CD4-positive, alpha-beta T cell treated with Interferon alpha-2 for 1 hour (primary cell): ENCODE measurements around the gene FGF11.
A peak's percentile ranks its signal among the peaks of the same experiment; 100 is the strongest.
"Not testable (repeated sequence)": the region's sequence is repeated elsewhere in the genome, so short reads cannot be mapped to it uniquely, and the experiment has no call there.

Experiments
- DNase-seq, 2 donors: peaks; one replicate each; pipeline ENCODE4 v3.0.0-alpha.2; 2020 to 2022

FGF11 gene

GRCh38 chr17:7481842-7482741 lies 42.8 kb downstream of the FGF11 start:
- DNase-seq, result not testable (repeated sequence)

- DNase-seq, result not testable (repeated sequence)
These were observed 43.4 kb downstream of the FGF11 start for GRCh38 chr17:7482742-7483088.

DNA sequence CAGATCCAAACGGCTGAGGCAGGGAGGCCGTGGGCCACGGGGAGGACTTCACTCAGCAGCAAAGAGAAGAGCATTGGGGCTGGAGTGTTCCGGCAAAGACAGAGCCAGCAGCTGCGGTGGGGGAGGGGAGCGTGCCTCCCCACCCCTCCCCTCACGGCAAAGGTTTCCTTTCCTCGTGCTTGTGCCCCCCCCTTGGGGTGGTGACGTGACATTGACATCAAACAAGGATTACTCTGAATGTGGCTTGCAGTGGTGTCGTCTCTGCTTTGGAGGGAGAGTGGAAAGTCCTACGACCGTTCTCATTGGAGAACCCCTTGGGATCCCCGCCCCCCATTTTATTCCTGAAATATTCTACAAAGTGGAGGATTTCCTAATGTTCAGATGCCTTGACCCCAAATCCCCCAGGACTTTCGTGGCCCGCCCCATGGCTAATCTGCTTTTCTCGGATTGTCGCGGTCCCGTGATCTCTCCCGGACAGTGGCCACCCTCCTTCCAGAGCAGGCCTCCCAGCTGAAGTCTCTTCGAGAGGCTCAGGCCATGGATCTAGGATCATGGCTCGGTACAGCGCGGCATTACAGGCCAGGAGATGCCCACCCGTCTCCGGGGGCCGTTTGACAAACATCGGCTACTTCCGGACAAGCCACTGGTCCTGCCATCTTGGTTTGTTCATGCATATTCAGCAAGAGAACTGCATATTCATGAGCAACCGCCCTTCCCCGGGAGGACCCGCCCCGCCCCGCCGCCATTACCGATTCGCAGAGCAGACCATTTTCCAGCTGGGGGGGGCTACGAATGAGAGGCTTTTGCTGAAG lies 44.1 kb downstream of the FGF11 start:
- DNase-seq, result peak; percentile 96

DNA sequence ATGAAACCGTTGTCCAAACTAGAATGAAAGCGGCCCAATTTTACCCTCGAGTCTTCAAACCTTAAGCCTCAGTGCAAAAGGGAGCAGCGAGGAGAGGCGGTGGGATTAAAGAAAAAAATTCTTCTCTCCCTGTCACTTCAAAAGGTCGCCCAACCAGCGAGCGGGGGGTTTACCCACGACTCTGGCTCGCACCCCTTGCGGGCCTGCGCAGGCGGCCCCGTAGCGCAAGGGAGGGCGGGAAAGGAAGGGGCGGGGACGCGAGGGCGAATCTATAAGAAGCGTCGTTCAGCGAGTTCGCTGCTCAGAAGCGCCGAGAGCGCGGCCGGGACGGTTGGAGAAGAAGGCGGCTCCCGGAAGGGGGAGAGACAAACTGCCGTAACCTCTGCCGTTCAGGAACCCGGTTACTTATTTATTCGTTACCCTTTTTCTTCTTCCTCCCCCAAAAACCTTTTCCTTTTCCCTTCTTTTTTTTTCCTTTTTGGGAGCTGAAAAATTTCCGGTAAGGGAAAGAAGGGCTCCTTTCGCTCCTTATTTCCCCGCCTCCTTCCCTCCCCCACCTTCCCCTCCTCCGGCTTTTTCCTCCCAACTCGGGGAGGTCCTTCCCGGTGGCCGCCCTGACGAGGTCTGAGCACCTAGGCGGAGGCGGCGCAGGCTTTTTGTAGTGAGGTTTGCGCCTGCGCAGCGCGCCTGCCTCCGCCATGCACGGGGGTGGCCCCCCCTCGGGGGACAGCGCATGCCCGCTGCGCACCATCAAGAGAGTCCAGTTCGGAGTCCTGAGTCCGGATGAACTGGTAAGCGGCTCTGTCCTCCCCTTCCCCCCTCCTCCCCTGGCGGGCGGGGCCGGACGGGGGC lies 45.0 kb downstream of the FGF11 start, which contains the start of gene POLR2A:
Gene POLR2A (plus strand): TSS at position 300 of the 852 bp plus-strand sequence.
- peak; percentile 98 to 99 for DNase-seq

GRCh38 chr17:7484919-7485377 lies 45.6 kb downstream of the FGF11 start:
- DNase-seq, result no peak

- DNase-seq, result no peak
These were observed 46.9 kb downstream of the FGF11 start for GRCh38 chr17:7486181-7486580.

- DNase-seq, result no peak
These were observed 50.8 kb downstream of the FGF11 start for GRCh38 chr17:7490144-7490543.

- no peak for DNase-seq
These were observed 52.3 kb downstream of the FGF11 start for GRCh38 chr17:7491583-7491982.

- no peak for DNase-seq
These were observed 54.6 kb downstream of the FGF11 start for GRCh38 chr17:7493941-7494340.
